ENCODE results near the gene ANXA6. TPM values are rescaled to one million over a fixed set of nuclear protein-coding genes. Genes with fewer than 3 reads are reported as not detected.

The ANXA6 gene
- polyA plus RNA-seq, 1 donor (not counting 4 experiments of a cell fraction or from before 2014, with no cell fraction given), result 37.0 TPM

GRCh38 chr5:151071021-151071420, 86.6 kb downstream of the ANXA6 start:
- Histone ChIP-seq H3K4me1 (ENCODE audit: control insufficient read depth, extremely low read depth, insufficient read depth, low read length) (peaks cover 19% of the 10 kb centered on the region), H3K4me2 (ENCODE audit: control insufficient read depth, extremely low read depth, insufficient read depth, low read depth, low read length) (no peak overlapping the region), H3K79me2 (ENCODE audit: control insufficient read depth, insufficient read depth, low read length) (peaks cover 79% of the 10 kb centered on the region), H3K9me3 (ENCODE audit: control insufficient read depth, low read depth, low read length) (peaks cover 2% of the 10 kb centered on the region), H3K9me1 (ENCODE audit: control insufficient read depth, extremely low read depth, insufficient read depth, low read length) (no peaks in the 10 kb centered on the region), H3K9ac (ENCODE audit: control insufficient read depth, extremely low read depth, insufficient read depth, low read length) (no peak overlapping the region), H3K27me3 (ENCODE audit: control insufficient read depth, extremely low read depth, insufficient read depth, low read length) (no peaks in the 10 kb centered on the region), H3K36me3 (ENCODE audit: control insufficient read depth in 2 of 2, extremely low read depth in 1 of 2, insufficient read depth in 2 of 2, low read length in 2 of 2) (peaks cover 23 to 28% of the 10 kb centered on the region in 2 experiments), H4K20me1 (ENCODE audit: control insufficient read depth, extremely low read depth, insufficient read depth, low read length) (peaks cover 5% of the 10 kb centered on the region), H2AFZ (ENCODE audit: control insufficient read depth, low read length) (no peak overlapping the region), H3K27ac (ENCODE audit: control insufficient read depth, insufficient read depth, low read length) (no peak overlapping the region), H3K4me3 (ENCODE audit: control insufficient read depth in 2 of 3, extremely low read depth in 1 of 3, insufficient read depth in 2 of 3, low read depth in 1 of 3, low read length in 3 of 3) (no peak overlapping the region)
- DNase-seq (ENCODE audit: low read depth, low spot score) (no peak), FAIRE-seq (no peak)
- TF ChIP-seq EZH2 (IDR thresholded peaks at IDR 0.05; ENCODE audit: low read length) (no peak), CTCF (optimal IDR thresholded peaks at IDR 0.05 in 1 of 3, IDR thresholded peaks at IDR 0.05 in 1 of 3, conservative IDR thresholded peaks at IDR 0.05 in 1 of 3; ENCODE audit: extremely low read depth in 1 of 3, insufficient read depth in 2 of 3, low read length in 3 of 3) (no peak)
- dilution Hi-C loops (cut with MboI; ENCODE audit: extremely low pct_ligation_motif_present, low sequenced_read_pairs), result no loop called here

DNA sequence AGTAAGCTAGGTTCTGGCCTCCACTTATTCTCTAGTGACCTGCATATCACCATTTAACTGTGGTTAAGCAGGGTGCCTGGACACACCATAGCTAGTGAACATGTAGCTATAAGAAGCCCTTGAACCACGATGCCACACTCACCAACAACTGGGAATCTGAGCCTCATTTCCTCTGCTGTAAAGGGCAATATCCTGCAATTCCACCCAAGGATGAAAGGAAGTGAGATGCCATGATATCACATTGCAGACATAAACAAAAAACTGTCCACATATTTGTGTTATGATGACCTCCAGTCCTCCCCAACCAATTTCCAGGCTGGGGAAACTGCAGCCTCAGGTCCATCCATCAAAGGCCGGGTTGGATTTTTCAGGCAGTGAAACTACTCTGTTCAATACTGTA, 87.1 kb downstream of the ANXA6 start:
- H3K27ac ChIP-seq (ENCODE audit: control insufficient read depth, insufficient read depth, low read length), result no peak overlapping the region
- H3K79me2 ChIP-seq (ENCODE audit: control insufficient read depth, insufficient read depth, low read length), result peaks cover 84% of the 10 kb centered on the region
- no peak overlapping the region for H3K9ac ChIP-seq (ENCODE audit: control insufficient read depth, extremely low read depth, insufficient read depth, low read length)
- FAIRE-seq (no peak), DNase-seq (ENCODE audit: low read depth, low spot score) (no peak)
- no peak for TF ChIP-seq CTCF (optimal IDR thresholded peaks at IDR 0.05 in 1 of 3, IDR thresholded peaks at IDR 0.05 in 1 of 3, conservative IDR thresholded peaks at IDR 0.05 in 1 of 3; ENCODE audit: extremely low read depth in 1 of 3, insufficient read depth in 2 of 3, low read length in 3 of 3)
- no peak for TF ChIP-seq EZH2 (IDR thresholded peaks at IDR 0.05; ENCODE audit: low read length)
- H4K20me1 ChIP-seq (ENCODE audit: control insufficient read depth, extremely low read depth, insufficient read depth, low read length), result peaks cover 5% of the 10 kb centered on the region
- no peak overlapping the region for H3K4me3 ChIP-seq (ENCODE audit: control insufficient read depth in 2 of 3, extremely low read depth in 1 of 3, insufficient read depth in 2 of 3, low read depth in 1 of 3, low read length in 3 of 3)
- no peak overlapping the region for H3K4me2 ChIP-seq (ENCODE audit: control insufficient read depth, extremely low read depth, insufficient read depth, low read depth, low read length)
- no peak overlapping the region for H2AFZ ChIP-seq (ENCODE audit: control insufficient read depth, low read length)
- H3K27me3 ChIP-seq (ENCODE audit: control insufficient read depth, extremely low read depth, insufficient read depth, low read length), result no peaks in the 10 kb centered on the region
- H3K4me1 ChIP-seq (ENCODE audit: control insufficient read depth, extremely low read depth, insufficient read depth, low read length), result peaks cover 13% of the 10 kb centered on the region
- no peaks in the 10 kb centered on the region for H3K9me1 ChIP-seq (ENCODE audit: control insufficient read depth, extremely low read depth, insufficient read depth, low read length)
- H3K9me3 ChIP-seq (ENCODE audit: control insufficient read depth, low read depth, low read length), result peaks cover 2% of the 10 kb centered on the region
- dilution Hi-C loops (cut with MboI; ENCODE audit: extremely low pct_ligation_motif_present, low sequenced_read_pairs), result no loop called here
- H3K36me3 ChIP-seq (ENCODE audit: control insufficient read depth in 2 of 2, extremely low read depth in 1 of 2, insufficient read depth in 2 of 2, low read length in 2 of 2), result peaks cover 23 to 28% of the 10 kb centered on the region in 2 experiments
